GM12891 (cell line): ENCODE data around the gene LIPI.

ENCODE experiments used
- POLR2A ChIP-seq: IDR thresholded peaks from 2 replicates; pipeline ENCODE4 v1.6.1; 2011; ENCODE audit warnings: low read depth, low read length, control low read depth
- SPI1 ChIP-seq: IDR thresholded peaks from 2 replicates; pipeline ENCODE4 v1.6.1; 2011; ENCODE audit warnings: low read depth, low read length, control low read depth

DNA sequence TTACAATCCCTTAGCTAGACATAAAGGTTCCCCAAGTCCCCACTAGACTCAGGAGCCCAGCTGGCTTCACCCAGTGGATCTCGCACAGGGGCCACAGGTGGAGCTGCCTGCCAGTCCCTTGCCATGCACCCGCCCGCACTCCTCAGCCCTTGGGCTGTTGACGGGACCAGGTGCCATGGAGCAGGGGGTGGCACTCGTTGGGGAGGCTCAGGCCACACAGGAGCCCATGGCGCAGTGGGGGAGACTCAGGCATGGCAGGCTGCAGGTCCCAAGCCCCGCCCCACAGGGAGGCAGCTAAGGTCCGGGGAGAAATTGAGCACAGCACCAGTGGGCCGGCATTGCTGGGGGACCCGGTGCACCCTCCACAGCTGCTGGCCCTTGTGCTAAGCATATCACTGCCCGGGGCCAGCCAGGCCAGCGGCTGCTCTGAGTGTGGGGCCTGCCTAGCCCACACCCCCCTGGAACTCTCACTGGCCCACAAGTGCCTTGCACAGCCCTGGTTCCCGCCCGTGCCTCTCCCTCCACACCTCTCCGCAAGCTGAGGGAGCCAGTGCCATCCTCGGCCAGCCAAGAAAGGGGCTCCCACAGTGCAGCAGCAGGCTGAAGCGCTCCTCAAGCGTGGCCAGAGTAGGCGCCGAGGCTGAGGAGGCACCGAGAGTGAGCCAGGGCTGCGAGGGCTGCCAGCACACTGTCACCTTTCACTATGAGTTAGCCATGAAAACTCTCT lies 117.8 kb downstream of the LIPI start:
- no peak for TF ChIP-seq POLR2A
- no peak for TF ChIP-seq SPI1
